HAP-1 (cell line): ENCODE results near the gene DALRD3.
A peak's percentile ranks its signal among the peaks of the same experiment; 100 is the strongest.

ENCODE experiments used
- DNase-seq, 2 experiments: peaks; one replicate each; pipeline ENCODE4 v3.0.0-alpha.2; 2016 to 2020; ENCODE audit warnings: low spot score in 2 of 2
- H3K27me3 ChIP-seq: fragments of 250-450 bp; sonication (Bioruptor Pico); 2 replicates; pipeline ENCODE4 v1.5.1; 2020; ENCODE audit warnings: low read depth, mild to moderate bottlenecking, moderate library complexity
- H3K36me3 ChIP-seq: fragments of 250-450 bp; sonication (Bioruptor Pico); replicated peaks from 2 replicates; pipeline ENCODE4 v1.5.1; 2020; ENCODE audit warnings: mild to moderate bottlenecking
- H3K4me1 ChIP-seq: fragments of 250-450 bp; sonication (Bioruptor Pico); 2 replicates; pipeline ENCODE4 v1.5.1; 2020; ENCODE audit warnings: mild to moderate bottlenecking
- H3K4me3 ChIP-seq: fragments of 250-450 bp; sonication (Bioruptor Pico); 2 replicates; pipeline ENCODE4 v1.5.1; 2020; ENCODE audit warnings: mild to moderate bottlenecking, moderate library complexity
- H3K9me3 ChIP-seq: fragments of 250-450 bp; sonication (Bioruptor Pico); 2 replicates; pipeline ENCODE4 v1.5.1; 2020; ENCODE audit warnings: mild to moderate bottlenecking, moderate library complexity
- in situ Hi-C: fragments of 300-500 bp; cut with MboI; formaldehyde crosslinking; loops from 3 replicates; pipeline ENCODE4 v1.14.3; 2020; ENCODE audit warnings: low sequenced_read_pairs, inconsistent platforms, mixed read lengths

DALRD3 gene

DNA sequence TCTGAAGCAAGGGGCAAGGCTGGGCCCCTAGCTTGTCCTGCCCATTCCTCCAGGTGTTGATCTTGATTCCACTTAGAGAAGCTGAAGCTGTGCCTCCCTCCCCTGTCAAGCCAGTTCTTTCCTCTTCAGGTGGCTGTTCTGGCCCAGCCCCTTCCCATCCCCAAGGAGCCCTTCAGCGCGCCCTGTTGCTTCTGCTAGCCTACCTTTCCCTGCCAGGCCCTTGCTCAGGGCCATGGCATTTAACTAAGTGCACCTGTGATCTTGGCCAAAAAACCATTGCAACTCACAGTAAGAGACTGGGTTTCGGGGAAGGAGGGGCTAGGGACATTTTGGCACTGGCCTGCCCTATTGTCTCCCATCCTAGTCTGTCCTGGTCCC, 13.1 kb downstream of the DALRD3 start:
- Histone ChIP-seq H3K4me1 (peaks cover 13% of the 10 kb centered on the region), H3K36me3 (no peaks in the 10 kb centered on the region; the same call in 1 of the 2 replicates), H3K27me3 (no peaks in the 10 kb centered on the region), H3K4me3 (no peak overlapping the region), H3K9me3 (no peaks in the 10 kb centered on the region)
- in situ Hi-C loops, result no loop called here
- no peak for DNase-seq

DNA sequence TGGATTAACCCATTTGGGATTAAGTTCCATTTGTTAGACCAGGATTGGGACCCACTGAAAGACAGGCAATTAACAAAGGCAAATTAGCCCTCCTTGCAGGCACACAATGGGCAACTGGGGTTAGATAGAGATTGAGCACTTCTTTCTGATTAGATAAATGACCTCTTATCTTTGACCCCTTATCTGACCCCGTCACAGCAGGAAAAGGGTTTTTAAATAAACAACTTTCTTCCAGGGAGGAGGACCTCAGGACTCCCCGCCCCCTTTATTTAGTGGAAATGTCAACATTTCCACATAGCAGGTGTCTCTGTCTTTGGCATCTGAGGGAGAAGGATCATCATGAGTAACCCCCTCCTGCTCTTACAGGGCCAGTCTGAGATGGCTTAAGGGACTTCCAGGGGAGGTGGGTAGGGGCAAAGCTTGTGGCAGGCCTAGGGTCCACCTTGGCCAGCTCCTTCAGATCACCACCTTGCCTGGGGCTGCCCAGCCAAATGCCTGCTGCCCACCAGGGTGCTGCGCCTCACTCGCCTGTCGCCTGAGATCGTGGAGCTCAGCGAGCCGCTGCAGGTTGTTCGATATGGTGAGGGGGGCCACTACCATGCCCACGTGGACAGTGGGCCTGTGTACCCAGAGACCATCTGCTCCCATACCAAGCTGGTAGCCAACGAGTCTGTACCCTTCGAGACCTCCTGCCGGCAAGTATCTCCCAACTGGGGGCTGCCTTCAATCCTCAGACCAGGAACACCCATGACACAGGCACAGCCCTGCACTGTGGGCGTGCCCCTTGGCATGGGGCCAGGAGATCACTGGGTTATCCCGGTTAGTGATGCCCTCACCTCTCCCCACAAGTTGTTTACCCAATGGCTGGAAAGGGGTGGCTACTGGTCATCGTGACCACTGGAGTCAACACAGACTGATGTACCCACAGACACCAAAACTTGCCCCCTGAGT, 13.8 kb downstream of the DALRD3 start:
- in situ Hi-C loops, result no loop called here
- Histone ChIP-seq H3K36me3 (no peaks in the 10 kb centered on the region; the same call in 1 of the 2 replicates), H3K4me1 (peaks cover 13% of the 10 kb centered on the region), H3K9me3 (no peaks in the 10 kb centered on the region), H3K4me3 (no peak overlapping the region), H3K27me3 (no peaks in the 10 kb centered on the region)
- DNase-seq, result peak in 1 of 2 experiments; percentile 43

DNA sequence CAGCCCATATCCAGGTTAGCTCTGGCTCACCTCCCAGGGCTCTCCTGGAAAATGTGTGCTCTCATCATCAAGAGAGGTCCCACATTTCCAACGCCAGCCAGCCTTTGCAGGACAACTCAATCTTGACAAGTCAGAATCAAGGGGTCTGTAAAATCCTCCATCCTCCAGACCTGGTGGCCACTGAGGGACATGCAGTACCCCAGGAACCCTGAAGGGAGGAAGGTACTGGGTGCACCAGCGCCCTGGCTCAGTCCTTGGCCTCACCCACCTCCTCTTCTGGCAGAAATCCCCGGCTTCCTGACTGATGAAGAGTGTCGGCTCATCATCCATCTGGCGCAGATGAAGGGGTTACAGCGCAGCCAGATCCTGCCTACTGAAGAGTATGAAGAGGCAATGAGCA, 17.2 kb downstream of the DALRD3 start:
- H3K4me3 ChIP-seq, result no peak overlapping the region
- no peaks in the 10 kb centered on the region; the same call in 1 of the 2 replicates for H3K4me1 ChIP-seq
- H3K27me3 ChIP-seq, result no peaks in the 10 kb centered on the region
- in situ Hi-C loops, result no loop called here
- peaks cover under 1% of the 10 kb centered on the region for H3K36me3 ChIP-seq
- DNase-seq, result no peak
- no peaks in the 10 kb centered on the region for H3K9me3 ChIP-seq

DNA sequence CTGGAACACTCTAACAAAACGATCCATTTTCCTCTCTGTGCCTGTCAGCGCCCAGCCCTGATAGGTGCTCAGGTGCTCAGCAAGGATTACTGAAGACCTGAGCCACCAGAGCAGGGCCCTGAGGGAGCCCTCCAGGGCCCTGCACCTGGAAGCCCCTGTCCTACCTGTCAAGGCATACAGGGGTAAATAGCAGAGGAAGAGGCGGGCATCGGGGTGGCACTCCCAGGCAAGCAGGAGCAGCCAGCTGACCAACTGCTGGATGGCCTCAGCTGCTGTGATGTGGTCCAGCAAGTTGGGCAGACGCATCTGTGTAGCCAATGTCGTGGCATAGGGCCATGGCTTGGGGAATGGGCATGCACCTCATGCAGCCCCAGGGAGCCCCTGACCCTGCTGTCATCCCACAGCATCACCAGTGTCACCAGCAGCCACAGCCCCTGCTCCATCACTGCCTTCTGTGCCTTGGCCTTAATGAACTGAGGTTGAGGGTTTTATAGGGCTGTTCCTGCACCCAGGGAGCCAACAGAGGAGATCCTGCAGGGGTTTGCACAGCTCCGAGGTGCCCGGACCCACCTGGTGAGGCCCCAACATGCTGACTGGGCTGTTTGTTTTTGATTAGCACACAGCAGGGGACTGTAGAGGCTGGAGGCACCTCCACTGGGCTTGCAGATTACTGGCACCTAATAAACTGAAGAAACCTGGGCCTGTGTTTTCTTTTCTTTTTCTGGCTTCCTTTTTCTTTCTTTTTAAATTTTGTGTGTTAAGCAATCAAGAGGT, 19.1 kb downstream of the DALRD3 start:
- H3K27me3 ChIP-seq, result no peaks in the 10 kb centered on the region
- H3K9me3 ChIP-seq, result no peaks in the 10 kb centered on the region
- no peak overlapping the region for H3K4me3 ChIP-seq
- DNase-seq, result no peak
- peaks cover 7% of the 10 kb centered on the region for H3K36me3 ChIP-seq
- no peaks in the 10 kb centered on the region for H3K4me1 ChIP-seq
- in situ Hi-C loops, result no loop called here

DNA sequence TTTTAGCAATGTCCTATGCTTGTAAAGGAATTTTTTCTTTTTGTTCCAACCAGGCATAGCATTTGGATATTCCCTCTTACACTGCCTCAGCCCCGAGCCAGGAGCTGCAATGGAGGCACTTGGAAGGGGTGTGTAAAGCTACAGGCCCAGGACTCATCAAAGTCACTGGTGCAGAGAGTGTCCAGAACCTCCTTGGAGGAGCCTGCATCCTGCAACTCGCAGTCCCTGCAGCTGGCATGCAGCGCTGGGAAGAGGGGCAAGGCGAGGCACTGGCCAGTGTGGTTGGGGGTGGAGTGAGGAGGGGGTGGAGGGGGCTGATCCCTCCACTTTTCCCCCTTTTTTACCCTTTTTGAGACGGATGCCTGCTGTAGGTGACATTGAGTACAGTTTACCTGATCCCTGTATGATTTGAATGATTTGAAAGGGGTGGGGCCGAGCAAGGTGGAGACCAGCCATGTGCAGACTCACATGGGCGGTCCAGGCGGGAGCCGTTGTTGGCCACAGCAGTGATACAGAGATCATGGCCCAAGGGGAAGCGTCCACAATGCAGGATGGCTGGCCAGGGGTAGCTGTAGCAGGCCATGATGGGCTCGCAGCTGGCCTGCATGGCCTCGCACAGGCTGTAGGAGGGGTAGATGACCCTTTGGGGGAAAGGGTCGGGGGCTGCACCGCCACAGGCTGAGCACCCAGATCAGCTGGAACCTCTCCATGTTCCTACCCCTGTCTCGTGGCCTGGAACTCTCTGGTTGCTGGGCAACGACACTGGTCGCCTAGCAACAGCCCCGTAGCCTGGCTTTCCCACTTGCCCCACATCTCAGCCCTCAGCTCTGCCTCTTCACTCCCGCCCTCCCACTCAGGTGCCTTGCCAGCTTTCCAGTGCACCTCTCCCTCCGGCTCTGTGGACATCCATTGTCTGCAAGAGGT, 20.4 kb downstream of the DALRD3 start:
- Histone ChIP-seq H3K4me3 (no peak overlapping the region), H3K4me1 (no peaks in the 10 kb centered on the region), H3K27me3 (no peaks in the 10 kb centered on the region), H3K36me3 (peaks cover 7% of the 10 kb centered on the region), H3K9me3 (no peaks in the 10 kb centered on the region)
- peak in 1 of 2 experiments; percentile 35 for DNase-seq
- in situ Hi-C loops, result no loop called here

DNA sequence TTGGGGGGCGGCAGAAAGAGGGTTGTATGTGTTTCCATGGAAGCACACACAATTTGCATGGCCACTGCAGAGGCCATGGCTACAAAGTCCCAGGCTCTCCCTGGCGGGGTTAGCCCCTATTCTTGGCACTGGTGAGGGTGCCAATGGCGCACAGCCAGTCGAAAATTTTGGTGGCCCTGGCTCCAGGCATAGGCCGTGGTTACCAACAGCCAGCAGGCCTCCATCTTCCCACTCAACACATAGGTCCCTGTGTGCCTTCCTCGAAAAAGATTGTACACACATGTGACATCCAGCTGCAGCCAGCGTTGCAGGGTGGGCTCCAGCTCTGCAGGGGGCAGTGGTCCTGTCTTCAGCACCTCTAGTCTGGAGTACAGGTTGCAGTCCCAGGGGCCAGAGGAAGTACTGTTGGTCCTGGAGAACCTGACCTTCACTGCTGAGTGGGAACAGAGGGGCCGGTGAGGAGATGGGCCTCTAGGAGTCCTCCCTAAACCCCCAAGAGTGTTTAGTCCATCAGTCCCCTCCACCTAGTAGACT, 21.2 kb downstream of the DALRD3 start:
- peaks cover 7% of the 10 kb centered on the region for H3K36me3 ChIP-seq
- no peaks in the 10 kb centered on the region for H3K4me1 ChIP-seq
- H3K27me3 ChIP-seq, result no peaks in the 10 kb centered on the region
- in situ Hi-C loops, result no loop called here
- H3K4me3 ChIP-seq, result no peak overlapping the region
- no peak for DNase-seq
- H3K9me3 ChIP-seq, result no peaks in the 10 kb centered on the region

DNA sequence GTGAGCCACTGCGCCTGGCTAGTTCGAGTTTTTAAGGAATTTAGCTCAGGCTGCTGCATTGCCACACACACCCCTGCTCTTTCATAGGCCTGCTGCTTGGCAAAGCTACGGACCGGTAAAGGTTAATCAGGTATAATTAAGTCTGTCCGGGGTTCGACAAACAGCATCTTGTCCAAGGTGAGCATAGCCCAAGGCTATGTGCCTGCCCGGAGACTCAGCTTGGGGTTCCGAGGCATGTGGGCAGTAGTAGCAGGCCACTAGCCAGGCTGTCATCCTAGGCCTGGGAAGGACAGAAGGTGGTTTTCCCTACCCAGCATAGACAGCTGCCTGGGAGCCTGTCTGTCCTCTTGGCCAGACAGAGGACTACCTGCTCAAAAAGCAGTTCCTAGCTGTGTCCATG, 21.7 kb downstream of the DALRD3 start:
- in situ Hi-C loops, result no loop called here

DNA sequence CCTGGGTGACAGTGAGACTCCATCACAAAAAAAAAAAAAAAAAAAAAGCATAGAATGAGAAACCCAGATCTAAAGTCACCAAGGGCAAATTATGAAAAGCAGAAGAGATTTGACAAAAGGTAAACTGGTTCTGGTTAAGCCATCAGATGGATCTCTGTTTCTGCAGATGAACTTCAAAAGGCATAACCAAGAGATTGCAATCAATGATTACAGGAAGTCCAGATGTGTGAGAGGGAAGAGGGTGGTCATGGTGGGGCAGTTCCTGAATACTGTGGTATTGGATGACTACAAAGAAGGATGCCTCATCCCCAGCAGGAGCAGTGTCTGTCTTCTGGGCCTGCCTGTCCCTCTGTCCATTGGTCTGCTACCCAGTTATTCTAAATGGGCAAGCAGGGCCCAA, 24.5 kb downstream of the DALRD3 start:
- H3K4me3 ChIP-seq, result no peak overlapping the region
- in situ Hi-C loops, result no loop called here
- H3K36me3 ChIP-seq, result peaks cover 7% of the 10 kb centered on the region
- H3K27me3 ChIP-seq, result no peaks in the 10 kb centered on the region
- no peaks in the 10 kb centered on the region for H3K9me3 ChIP-seq
- peaks cover 10% of the 10 kb centered on the region for H3K4me1 ChIP-seq
- no peak for DNase-seq

More for the DNA sequence above, 21.7 kb downstream of the DALRD3 start:
- no peaks in the 10 kb centered on the region for H3K27me3 ChIP-seq
- H3K4me1 ChIP-seq, result peaks cover 2% of the 10 kb centered on the region; the same call in 1 of the 2 replicates
- DNase-seq, result no peak
- H3K36me3 ChIP-seq, result peaks cover 7% of the 10 kb centered on the region
- H3K9me3 ChIP-seq, result no peaks in the 10 kb centered on the region
- no peak overlapping the region for H3K4me3 ChIP-seq

DNA sequence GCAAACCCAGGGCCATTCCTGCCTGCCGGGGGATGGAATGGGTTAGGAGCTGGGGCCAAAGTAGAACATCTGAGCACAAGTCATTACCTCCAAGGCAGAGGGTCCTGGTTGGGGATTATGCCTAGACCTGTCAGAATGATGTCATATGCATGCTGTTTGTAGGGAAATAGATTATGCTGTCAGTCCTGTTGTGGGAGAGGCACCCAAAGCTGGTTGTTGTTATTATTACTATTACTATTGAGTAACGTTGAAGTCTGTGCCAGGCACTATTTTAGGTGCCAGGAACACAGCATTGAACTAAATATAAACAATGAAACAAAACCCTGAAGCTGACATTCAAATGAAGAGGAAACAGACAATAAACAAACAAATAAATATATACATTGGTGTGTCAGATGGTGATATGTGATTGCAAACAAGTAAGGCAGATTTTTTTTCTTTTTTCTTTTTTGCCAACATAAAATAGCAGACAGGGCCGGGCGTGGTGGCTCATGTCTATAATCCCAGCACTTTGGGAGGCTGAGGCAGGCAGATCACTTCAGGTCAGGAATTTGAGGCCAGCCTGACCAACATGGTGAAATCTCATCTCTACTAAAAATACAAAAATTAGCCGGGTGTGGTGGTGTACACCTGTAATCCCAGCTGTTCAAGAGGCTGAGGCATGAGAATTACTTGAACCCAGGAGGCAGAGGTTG, 26.4 kb downstream of the DALRD3 start:
- in situ Hi-C loops, result no loop called here
- Histone ChIP-seq H3K9me3 (no peaks in the 10 kb centered on the region), H3K27me3 (no peaks in the 10 kb centered on the region), H3K36me3 (peaks cover 7% of the 10 kb centered on the region), H3K4me3 (peak overlapping the region; percentile 60), H3K4me1 (peaks cover 10% of the 10 kb centered on the region)
- DNase-seq, result no peak

DNA sequence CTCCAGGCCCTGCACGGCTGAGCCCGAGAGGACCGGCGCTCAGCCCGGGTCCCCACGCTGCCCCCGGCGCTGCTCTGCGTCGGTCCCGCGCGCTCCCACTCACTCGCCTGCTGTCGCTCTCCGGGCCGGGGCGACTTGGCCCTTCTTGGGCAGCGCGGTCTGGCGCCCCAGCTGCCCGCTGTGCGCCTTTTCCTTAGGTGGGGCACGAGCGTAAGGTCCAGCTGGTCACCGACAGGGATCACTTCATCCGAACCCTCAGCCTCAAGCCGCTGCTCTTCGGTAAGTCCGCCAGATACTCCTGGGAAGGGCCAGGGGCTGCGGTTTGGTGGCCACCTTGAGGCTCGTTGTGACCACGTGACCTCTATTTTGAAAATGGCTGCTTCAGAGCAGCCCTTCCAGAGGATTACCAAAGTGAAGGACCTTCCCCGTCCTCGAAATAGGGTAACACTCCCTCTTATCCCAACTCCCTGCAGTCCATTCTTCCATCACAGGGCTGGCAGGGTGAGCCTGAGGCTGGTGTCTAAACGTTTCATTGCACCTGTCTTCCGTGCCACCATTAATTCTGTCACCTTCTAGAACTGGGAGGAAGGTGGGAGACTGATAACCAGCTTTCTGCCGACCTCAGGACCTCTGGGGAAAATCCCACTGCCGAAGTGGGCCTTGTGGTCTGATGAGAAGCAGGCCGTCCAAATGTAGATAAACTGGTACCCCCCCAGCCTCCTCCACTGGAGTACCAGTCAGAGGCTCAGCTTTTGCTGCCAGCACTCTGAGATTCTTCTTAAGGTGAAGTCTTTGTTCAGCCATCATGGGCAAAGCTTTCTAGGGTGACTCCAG, 27.5 kb downstream of the DALRD3 start:
- Histone ChIP-seq H3K4me1 (peaks cover 10% of the 10 kb centered on the region), H3K9me3 (no peaks in the 10 kb centered on the region), H3K4me3 (peak overlapping the region; percentile 60), H3K36me3 (peaks cover 11% of the 10 kb centered on the region), H3K27me3 (no peaks in the 10 kb centered on the region)
- peak; percentile 40 to 69 for DNase-seq
- in situ Hi-C loops, result no loop called here

DNA sequence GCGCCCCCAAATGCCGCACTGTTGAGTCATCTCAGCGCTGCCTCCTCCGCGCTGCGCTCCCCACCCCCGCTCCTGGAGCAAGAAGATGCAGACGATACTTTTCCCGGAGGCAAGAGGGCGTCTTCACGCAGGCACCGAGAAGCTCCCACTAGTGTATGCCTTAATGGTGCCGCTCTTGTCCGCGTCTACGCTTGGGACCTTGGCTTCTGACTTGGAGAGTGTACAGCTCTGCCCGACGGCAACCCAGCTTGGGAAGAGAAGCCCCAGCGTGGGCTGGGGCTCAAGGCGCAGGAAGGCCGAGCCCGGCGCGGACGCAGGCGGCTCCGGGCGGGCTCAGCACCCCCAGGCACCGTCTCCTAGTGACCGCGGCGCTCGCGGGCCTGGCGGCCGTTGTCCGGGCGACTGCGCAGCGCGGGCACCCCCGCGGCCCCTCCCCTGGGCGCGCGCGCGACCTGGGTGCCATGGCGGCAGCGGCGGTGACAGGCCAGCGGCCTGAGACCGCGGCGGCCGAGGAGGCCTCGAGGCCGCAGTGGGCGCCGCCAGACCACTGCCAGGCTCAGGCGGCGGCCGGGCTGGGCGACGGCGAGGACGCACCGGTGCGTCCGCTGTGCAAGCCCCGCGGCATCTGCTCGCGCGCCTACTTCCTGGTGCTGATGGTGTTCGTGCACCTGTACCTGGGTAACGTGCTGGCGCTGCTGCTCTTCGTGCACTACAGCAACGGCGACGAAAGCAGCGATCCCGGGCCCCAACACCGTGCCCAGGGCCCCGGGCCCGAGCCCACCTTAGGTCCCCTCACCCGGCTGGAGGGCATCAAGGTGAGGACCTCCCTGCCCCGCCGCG, 28.4 kb downstream of the DALRD3 start, which contains the start of gene P4HTM:
P4HTM (plus strand) TSS at position 446 of the 840 bp plus-strand sequence; CDS start at position 462, 16 bp downstream.
- Histone ChIP-seq H3K27me3 (no peaks in the 10 kb centered on the region), H3K9me3 (no peaks in the 10 kb centered on the region), H3K4me1 (peaks cover 10% of the 10 kb centered on the region), H3K36me3 (peaks cover 16% of the 10 kb centered on the region), H3K4me3 (peak within 1 kb of the TSS; percentile 60)
- in situ Hi-C loops, result loop anchor here (10.0 kb wide), 1 partner anchor 455 kb away; no protein-coding TSS in a partner anchor
- peak; percentile 67 to 87 for DNase-seq
